HG03442 (cell line): ENCODE measurements around the gene GNG10.
"Not testable (repeated sequence)": the region's sequence is repeated elsewhere in the genome, so short reads cannot be mapped to it uniquely, and the experiment has no call there.

Source experiments
- ATAC-seq: cut with Tn5 transposase; IDR thresholded peaks from one replicate; pipeline ENCODE4 v1.9.1; 2021; ENCODE audit warnings: mild to moderate bottlenecking, moderate library complexity; ENCODE audit not compliant: unreplicated experiment

The GNG10 gene

GRCh38 chr9:111649016-111649415 lies 12.4 kb upstream of the GNG10 start:
- no peak for ATAC-seq

- no peak for ATAC-seq
Measured at GRCh38 chr9:111657051-111657450, 4.4 kb upstream of the GNG10 start.

- no peak for ATAC-seq
Measured at GRCh38 chr9:111658943-111659342, 2.5 kb upstream of the GNG10 start.

GRCh38 chr9:111659691-111660090 lies 1.7 kb upstream of the GNG10 start:
- no peak for ATAC-seq

GRCh38 chr9:111661802-111662521 lies 557 bp downstream of the GNG10 start:
- peak; percentile 28 for ATAC-seq

- no peak for ATAC-seq
Measured at GRCh38 chr9:111662576-111663300, 1.3 kb downstream of the GNG10 start.

DNA sequence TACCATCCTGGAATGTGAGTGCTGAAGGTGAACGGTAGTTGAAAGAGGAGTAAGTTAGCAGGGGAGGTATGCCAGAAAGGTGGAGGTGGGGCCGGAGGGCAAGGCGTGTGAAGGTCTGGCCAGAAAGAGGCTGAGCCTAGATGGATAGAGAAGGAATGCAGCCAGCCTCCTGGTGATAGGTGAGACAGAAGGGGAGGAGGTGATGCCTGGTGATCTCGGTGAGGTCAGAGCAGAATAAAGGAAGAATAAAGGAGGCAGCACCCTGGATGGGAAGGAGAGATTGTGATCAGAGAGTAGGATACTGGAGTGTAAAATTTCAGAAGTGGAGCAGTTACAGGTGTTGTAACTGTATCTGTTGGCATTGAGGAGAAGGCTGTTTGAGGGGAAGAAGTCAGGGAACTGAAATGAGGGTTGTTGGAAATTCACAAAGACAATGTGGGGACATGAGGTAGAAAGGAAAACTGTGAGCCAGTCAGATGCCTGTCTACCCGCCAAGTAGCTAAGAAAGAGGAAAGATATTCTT lies 2.0 kb downstream of the GNG10 start:
- no peak for ATAC-seq

- ATAC-seq = no peak
Measured at GRCh38 chr9:111668026-111668573, 6.7 kb downstream of the GNG10 start.

GRCh38 chr9:111668601-111669000 lies 7.2 kb downstream of the GNG10 start:
- ATAC-seq = not testable (repeated sequence)

DNA sequence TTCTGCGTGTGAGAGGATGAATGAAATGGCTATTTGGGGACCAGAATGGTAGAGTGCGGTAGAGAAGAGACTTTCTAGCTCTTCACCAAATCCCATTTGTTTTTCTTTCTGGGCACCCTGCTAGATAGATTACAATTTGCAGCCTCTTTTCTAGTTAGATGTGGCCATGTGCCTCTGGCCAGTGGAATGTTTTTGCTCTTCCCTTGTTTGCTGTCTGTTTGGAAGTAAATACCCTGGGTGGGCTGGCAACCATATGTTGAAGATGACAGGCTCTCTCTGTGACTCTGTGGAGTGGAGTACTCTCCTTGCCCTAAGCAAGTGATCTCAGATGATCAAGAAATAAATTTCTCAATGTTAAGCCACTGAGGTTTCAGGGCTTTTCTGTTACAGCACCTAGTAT lies 12.9 kb downstream of the GNG10 start:
- no peak for ATAC-seq

GRCh38 chr9:111676116-111676515 lies 14.7 kb downstream of the GNG10 start:
- no peak for ATAC-seq

GRCh38 chr9:111678293-111678692 lies 16.9 kb downstream of the GNG10 start:
- no peak for ATAC-seq

DNA sequence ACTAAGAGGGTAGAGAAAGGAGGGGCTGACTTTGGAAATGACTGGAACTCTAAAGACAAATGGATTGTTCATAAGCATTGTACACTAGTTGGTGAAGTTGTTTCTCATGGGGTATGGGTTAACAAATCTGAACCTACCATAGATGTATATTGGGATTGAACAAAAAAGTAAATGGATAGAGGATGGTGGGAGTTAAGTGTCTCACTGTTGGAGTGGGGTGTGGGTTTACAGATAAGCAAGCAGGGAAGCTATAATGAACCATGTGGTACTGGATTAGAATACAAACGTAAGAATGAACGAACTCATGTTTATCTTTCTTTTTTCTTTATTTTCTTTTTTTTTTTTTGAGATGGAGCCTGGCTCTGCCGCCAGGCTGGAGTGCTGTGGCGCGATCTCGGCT lies 17.8 kb downstream of the GNG10 start:
- no peak for ATAC-seq

GRCh38 chr9:111683392-111683791 lies 22.0 kb downstream of the GNG10 start:
- ATAC-seq = no peak

DNA sequence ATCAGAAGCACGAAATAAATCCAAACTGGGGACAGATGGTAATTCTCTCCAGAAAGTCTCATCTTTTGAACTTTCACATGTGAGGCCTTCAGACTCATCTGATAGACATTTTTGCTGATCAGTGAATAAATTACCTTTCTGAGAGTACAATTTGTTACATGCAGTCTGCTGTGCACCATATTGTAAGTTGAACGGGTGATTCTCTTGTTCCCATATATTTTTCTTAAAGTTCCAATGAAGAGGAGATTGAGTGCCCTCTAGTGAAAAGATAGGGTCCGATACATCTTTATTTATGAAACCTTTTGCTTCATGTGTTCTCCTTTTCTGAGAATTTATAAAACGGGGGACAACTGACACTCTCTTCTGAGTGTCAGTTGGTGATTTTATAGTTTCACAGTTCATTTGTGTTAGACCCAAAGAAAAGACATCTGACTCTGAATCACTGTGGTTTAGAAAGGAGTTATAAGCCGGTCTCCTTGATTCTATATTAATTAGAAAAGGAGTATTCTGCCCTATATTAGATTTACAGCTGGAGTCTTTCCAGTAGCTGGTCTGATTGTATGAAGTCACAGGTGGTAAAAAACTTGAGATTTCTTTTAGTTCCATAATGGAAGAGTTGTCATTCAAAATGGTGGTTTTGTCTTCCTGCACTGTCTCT lies 30.4 kb downstream of the GNG10 start:
- no peak for ATAC-seq

DNA sequence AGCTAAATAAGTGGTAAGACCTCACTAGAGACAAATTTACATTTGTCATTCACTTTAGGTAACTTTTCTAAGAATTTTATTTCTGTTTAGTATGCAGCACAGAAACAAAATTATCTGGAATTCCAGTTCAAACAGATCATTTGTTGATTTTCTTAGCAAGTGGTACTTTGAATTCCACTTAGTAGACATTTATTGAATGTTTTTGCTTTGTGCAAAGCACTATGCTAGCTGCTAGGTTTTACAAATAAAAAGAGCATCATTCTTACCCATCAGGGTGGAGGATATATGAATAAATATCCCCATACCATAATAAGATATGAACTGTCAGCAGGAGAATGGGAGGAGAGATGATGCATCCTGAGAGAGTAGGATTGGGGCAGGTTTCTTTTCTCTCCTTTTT lies 35.4 kb downstream of the GNG10 start:
- ATAC-seq = no peak

GRCh38 chr9:111700776-111701175 lies 39.4 kb downstream of the GNG10 start:
- ATAC-seq = no peak

- no peak for ATAC-seq
Measured at GRCh38 chr9:111704503-111704902, 43.1 kb downstream of the GNG10 start.

- no peak for ATAC-seq
Measured at GRCh38 chr9:111711548-111711947, 50.1 kb downstream of the GNG10 start.

DNA sequence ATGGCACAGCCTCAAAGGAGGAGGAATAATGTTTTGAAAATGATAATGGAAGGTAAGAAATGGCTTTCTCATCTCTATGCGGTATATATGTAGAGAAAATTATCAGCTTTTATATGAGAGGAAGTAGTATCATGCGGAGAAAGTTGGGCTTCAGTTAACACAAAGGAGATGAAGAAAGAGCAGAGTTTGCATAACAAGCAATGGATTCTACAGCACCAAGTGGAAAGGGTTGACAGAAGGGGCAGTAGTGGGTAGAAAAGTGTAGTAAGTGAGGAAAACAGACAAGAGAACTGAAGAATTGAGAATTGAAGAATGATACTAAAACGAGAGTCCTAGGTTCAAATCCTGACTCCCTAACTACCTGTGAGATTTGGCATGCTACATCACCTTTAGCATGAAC lies 51.0 kb downstream of the GNG10 start:
- ATAC-seq = no peak

- ATAC-seq = no peak
Measured at GRCh38 chr9:111715471-111715870, 54.1 kb downstream of the GNG10 start.
